AML-193 (cell line): Measurements from ENCODE around the gene RHOT2.
"Not testable (repeated sequence)": the region's sequence is repeated elsewhere in the genome, so short reads cannot be mapped to it uniquely, and the experiment has no call there.

ENCODE experiments used
- DNase-seq, 2 experiments: peaks; one replicate each; lab custom pipeline; 2025; lab: John Stamatoyannopoulos, UW

Gene RHOT2

DNA sequence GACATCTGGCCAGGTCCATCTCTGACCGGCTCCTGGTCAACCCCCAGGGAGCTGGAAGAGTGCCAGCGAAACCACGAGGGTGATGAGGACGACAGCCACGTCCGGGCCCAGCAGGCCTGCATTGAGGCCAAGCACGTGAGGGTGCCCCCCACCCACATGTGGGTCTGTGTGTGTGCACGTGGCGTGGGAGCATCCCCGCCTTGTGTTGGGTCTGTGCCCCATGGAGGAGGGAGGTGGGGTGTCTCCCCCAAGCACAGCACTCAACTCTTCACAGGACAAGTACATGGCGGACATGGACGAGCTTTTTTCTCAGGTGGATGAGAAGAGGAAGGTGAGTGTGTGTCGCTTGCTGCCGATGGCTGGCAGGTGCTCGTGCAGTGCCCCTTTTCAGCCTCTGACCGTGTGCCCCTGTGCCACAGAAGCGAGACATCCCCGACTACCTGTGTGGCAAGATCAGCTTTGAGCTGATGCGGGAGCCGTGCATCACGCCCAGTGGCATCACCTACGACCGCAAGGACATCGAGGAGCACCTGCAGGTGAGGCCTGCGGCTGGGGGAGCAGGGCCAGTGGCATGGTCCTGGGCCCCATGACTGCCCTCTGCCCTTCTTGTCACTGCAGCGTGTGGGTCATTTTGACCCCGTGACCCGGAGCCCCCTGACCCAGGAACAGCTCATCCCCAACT is 14.0 kb downstream of the RHOT2 start:
- no peak for DNase-seq

GRCh38 chr16:682493-683395 is 14.8 kb downstream of the RHOT2 start:
- no peak for DNase-seq

GRCh38 chr16:683396-684070 is 15.6 kb downstream of the RHOT2 start:
- no peak for DNase-seq

GRCh38 chr16:684071-684794 is 16.3 kb downstream of the RHOT2 start, which contains the start of gene JMJD8:
Gene JMJD8 (minus strand): TSS chr16:684334. CDS start chr16:684319, 15 bp downstream.
- DNase-seq: peak; percentile 72 to 87

DNA sequence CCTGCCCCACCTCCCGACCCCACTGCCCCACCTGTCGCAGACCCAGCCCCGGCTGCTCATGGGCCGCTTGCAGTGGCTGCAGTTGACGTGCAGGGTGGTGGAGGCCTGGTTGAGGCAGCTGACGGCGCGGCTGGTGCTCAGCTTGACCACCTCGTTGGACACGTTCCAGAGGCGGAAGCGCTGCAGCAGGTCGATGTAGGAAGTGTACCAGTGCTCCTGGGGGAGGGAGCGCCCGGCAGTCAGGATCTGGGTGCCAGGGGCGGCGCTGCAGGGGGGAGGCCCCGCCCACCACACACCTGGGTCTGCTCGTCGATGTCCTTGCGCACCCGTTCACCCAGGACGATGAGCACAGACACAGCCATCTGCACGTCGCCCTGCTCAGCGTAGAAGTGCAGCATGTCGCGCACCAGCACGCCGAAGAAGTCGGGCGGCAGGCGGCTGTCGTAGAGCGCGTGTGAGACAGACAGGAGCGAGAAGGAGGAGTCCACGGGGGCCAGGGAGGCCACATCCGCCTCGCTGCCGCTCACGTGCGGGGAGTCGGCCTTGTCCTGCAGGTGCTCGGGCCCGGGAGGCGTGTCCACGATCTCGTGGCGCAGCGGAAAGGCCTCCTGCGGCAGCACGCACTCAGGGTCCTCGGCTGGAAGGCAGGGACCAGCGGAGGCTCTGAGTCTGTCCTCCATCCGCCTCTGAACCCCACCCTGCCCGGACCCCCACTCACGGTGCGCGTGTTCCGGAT is 17.2 kb downstream of the RHOT2 start:
- DNase-seq: no peak

DNA sequence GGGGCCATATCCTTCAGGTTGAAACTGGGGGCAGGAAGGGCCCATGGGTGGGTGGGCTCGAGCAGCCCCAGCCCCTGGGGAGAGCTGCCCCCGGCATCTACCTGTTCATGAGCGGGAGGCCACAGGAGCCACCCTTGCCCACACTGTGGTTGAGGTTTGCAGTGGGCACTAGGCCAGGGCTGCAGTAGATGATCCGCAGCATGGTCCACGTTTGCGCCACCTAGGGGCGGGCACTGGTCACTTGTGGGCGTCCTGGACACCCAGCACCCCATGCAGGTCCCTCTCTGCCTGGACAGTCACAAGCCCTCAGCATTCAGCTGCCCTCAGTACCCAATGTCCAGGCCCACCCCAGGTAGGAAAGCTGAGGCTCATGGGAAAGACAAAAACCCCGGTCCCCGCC is 18.0 kb downstream of the RHOT2 start:
- DNase-seq: peak in 1 of 2 experiments; percentile 15

DNA sequence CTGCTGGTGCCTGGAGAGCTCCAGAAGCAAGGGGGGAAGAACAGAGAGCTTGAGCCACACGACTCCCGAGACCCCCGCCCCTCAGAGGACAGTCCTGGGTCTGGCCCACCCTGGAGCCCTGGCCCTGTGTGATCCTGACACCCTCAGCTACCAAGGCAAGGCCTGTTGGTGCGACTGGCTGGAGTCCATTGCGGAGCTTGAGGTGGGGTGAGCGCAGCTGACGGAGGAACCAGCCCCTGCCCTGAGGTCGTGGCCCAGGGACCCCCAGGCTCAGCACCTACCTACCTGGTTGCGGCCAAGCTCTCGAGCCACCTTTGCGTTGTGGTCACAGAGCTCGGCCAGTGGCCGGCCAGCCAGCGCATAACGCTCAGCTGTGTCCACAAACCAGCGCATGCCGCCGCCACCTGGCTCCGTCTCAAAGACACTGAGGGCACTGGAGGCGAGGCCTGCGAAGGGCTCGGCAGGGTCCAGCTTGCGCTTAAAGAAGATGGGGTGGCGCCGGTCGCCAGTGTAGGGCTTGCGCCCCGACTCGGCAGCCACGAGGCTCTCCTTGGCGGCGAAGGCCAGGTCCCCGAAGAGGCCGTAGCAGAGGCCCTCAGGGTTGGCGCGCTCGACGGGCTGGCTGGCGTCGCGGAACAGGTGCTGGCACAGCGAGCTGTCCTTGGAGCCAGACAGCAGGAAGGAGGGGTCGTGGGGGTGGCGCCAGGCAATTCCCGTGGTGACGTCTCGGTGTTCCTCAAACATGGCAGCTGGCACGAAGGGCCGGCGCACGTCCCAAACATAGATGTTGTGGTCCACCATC is 18.7 kb downstream of the RHOT2 start:
- no peak for DNase-seq

DNA sequence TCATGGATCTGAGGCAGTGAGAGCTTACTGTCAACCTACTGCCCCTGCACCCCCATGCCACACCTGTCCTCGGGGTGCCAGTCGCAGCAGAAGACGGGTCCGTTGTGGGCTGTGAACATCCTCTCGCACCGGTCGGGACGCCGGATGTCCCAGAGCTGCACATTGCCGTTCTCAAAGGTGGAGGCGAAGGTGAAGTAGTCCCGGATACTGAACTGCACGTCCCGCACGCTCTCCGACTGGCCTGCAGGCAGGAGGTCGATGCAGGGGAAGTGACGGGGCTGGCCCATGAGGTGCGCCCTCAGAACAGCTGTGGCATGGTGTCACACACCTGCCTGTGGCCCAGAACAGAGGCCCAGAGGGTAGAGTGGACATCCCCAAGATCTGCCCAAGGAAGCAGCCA is 19.6 kb downstream of the RHOT2 start:
- no peak for DNase-seq

DNA sequence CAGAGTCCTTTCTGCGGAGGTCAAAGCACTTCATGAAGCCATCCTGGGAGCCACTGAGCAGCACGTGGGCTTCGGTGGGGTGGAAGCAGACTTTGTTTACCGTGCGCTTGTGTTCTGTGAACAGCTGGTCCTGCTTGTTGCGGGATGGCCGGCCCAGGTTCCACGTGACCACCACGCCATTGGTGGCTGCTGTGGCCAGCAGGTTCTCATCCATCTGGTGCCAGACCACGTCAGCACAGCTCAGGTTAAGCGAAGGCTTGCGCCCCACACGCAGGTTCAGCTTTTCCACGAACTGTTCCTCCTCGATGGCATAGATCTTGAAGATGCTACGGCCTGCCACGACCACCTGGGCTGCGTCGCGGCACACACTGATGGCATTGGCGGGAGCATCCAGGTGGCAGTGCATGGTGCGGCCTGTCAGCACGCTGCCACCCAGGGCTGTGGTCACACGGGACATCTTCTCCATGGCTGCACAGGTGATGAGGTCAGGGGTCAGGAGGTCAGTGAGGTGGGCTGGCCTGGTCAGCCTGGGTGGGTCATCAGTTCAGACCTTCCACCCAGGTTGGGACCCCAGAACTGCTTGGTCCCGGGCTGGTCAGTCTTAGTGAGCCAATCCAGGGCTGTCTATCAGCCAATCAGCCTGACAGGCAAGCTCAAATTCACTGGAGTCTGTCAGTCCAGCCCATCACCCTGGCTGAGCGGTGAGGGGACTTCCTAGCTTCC is 21.4 kb downstream of the RHOT2 start:
- DNase-seq: no peak

DNA sequence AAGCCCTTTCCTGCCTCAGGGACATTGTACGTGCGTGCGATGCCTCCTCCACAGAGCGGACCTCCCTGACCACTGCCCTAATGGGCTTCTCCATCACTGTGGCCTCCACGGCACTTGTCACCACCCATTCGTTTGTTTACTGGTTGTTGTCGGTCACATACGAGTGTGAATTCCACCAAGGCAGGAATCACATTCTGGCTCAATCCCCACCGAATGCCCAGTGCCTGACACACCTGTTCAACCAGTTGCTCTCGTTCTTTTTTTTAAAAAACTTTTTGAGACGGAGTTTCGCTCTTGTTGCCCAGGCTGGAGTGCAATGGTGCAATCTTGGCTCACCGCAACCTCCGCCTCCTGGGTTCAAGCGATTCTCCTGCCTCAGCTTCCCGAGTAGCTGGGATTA is 23.3 kb downstream of the RHOT2 start:
- not testable (repeated sequence) for DNase-seq

- no peak for DNase-seq
Measured at GRCh38 chr16:692356-693108, 24.6 kb downstream of the RHOT2 start.

DNA sequence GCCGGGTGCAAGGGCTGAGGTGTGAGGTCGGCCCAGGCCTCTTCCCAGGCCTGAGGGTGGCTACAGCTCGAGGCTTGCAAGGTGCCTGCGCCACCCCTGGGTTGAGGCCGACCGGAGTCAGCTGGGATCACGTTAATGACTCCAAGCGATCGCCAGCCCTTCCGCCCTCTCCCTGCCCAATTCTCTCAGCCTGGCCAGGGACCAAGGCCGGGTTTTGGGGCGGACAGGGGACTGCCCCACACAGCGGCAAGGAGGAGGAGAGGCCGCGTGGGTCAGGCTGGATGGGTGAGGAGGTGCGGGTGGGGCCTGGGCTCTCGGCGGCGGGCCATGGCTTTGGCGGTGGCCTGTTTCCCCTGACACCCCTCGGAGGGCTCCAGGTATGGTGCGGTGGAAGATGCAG is 25.4 kb downstream of the RHOT2 start:
- no peak for DNase-seq

- no peak for DNase-seq
Measured at GRCh38 chr16:693766-694165, 25.8 kb downstream of the RHOT2 start.

DNA sequence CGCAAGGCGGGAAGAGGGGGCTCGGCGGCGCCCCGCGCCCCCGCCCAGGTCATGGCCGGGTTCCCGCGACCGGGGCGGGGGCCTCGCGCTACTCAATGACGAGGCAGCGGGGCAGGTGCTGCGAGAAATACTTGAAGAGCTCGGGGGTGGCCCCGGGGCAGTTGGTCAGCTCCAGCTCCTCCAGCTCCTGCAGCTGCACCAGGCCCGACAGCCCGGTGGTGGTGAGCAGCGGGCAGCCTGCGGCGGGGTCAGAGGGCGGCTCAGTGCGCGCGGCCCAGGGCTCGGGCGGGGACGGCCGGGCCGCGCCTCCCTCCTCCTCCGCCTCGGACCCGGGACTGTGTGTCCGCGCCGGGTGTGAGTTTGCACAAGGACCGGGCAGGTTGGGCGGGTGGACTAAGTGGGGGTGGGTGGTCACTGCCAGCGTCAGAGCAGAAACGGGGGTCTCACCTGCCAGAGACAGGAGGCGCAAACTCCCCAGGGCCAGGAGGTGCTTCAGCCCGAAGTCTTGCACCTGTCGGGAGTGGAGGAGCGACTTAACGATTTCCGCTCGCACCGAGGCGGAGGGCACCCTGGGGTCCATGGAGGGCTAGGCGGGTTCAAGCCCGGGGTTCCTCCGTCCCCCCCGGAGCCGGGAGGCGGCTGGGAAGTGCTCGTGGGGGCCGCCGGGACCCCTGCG is 26.4 kb downstream of the RHOT2 start:
- DNase-seq: no peak

DNA sequence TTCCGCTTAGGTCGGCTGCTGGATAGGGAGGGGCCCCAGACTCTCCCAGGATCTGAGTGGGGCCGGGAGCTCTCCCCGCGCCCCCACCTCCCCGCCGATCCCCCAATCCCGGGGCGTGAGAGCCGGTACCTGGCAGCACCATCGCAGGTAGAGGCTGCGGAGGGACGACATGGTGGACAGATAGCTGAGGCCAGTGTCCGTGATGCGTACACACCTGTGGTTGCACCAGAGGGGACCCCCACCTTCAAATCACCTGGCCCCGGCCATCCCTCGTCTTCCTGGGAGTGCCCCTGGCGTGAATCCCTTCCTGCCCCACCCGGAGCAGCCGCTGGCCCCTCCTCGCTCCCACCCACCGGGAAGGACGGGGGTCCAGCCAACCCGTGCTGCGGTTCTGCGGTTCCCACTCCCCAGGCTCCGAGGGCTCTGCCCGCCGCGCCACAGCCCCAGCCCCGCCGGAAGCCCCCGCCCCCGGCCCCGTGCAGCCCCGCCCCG is 27.0 kb downstream of the RHOT2 start:
- DNase-seq: no peak

DNA sequence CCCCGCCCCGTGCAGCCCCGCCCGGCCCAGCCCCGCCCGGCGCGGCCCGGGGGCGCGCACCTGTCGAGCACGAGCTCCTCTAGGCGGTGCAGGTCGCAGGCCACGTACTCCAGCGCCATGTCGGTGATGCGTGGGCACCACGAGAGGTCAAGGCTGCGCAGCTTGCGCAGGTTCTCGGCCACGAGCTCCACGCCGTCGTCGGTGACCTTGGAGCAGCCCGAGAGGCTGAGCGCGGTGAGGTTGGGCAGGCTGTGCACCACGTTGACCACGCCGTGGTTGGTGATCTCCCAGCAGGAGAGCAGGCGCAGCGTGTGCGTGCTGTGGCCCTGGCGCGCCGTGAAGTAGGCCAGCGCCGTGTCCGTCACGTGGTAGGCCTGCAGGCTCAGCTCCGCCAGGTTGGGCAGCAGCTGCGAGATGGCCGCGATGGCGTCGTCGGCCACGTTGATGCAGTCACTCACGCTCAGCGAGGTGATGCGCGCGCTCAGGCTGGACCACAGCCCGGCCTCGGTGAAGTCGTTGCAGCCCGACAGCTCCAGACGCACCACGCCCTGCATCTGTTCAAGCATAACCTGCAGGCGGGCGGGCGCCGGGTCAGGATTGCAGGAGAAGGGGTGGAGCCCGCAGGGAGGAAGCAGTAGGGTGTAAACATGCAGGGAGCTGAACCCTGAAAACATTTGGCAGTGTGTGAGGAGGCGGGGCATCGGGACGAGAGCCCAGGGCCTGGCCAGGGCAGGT is 27.6 kb downstream of the RHOT2 start:
- DNase-seq: no peak

GRCh38 chr16:698911-699671 is 31.2 kb downstream of the RHOT2 start:
- no peak for DNase-seq
